H9 (cell line): ENCODE results near the gene CERKL. TPM values are rescaled to one million over a fixed set of nuclear protein-coding genes. Genes with fewer than 3 reads are reported as not detected.

Experiments
- DNase-seq: peaks from one replicate; pipeline ENCODE4 v3.0.0-alpha.2; 2017
- H2AFZ ChIP-seq: one replicate; pipeline ENCODE4 v1.6.1; 2013; ENCODE audit warnings: mild to moderate bottlenecking, low read length, control low read depth, moderate library complexity
- H2AK5ac ChIP-seq: 2 replicates; pipeline ENCODE4 v1.6.1; 2013; ENCODE audit warnings: low read length, control low read depth, mixed read lengths; ENCODE audit not compliant: insufficient read length
- H2BK120ac ChIP-seq: one replicate; pipeline ENCODE4 v1.6.1; 2013; ENCODE audit warnings: low read depth, mild to moderate bottlenecking, low read length, control low read depth, inconsistent platforms; ENCODE audit not compliant: poor library complexity, severe bottlenecking
- H2BK12ac ChIP-seq: 2 replicates; pipeline ENCODE4 v1.6.1; 2013; ENCODE audit warnings: low read length, control low read depth, mixed read lengths, low read depth; ENCODE audit not compliant: insufficient read length
- H2BK15ac ChIP-seq: 2 replicates; pipeline ENCODE4 v1.6.1; 2013; ENCODE audit warnings: low read depth, low read length, control low read depth
- H2BK20ac ChIP-seq: one replicate; pipeline ENCODE4 v1.6.1; 2013; ENCODE audit warnings: low read depth, mild to moderate bottlenecking, low read length, control low read depth, inconsistent platforms; ENCODE audit not compliant: poor library complexity, severe bottlenecking
- H2BK5ac ChIP-seq: 2 replicates; pipeline ENCODE4 v1.6.1; 2013; ENCODE audit warnings: low read length, control low read depth, mixed read lengths; ENCODE audit not compliant: insufficient read length
- H3K14ac ChIP-seq: 2 replicates; pipeline ENCODE4 v1.6.1; 2013; ENCODE audit warnings: low read length, control low read depth; ENCODE audit not compliant: insufficient read depth
- H3K18ac ChIP-seq: 2 replicates; pipeline ENCODE4 v1.6.1; 2013; ENCODE audit warnings: low read depth, mild to moderate bottlenecking, mixed read lengths, low read length, control low read depth; ENCODE audit not compliant: insufficient read length
- H3K23ac ChIP-seq: 2 replicates; pipeline ENCODE4 v1.6.1; 2013; ENCODE audit warnings: low read length, control low read depth, mixed read lengths, low read depth; ENCODE audit not compliant: insufficient read length
- H3K23me2 ChIP-seq: 2 replicates; pipeline ENCODE4 v1.6.1; 2013; ENCODE audit warnings: low read depth, mild to moderate bottlenecking, mixed read lengths, low read length, control low read depth; ENCODE audit not compliant: insufficient read length, poor library complexity, severe bottlenecking
- H3K27ac ChIP-seq: 2 replicates; pipeline ENCODE4 v1.5.1; 2013; ENCODE audit warnings: low read length, control low read depth, mixed read lengths, low read depth; ENCODE audit not compliant: insufficient read length
- H3K27me3 ChIP-seq: 2 replicates; pipeline ENCODE4 v1.6.1; 2013; ENCODE audit warnings: low read length, control low read depth, inconsistent platforms; ENCODE audit not compliant: insufficient read depth
- H3K4ac ChIP-seq: 2 replicates; pipeline ENCODE4 v1.6.1; 2013; ENCODE audit warnings: low read depth, mild to moderate bottlenecking, control low read depth, inconsistent platforms, low read length, moderate library complexity
- H3K4me1 ChIP-seq: 2 replicates; pipeline ENCODE4 v1.6.1; 2013; ENCODE audit warnings: low read length, control low read depth, inconsistent platforms; ENCODE audit not compliant: insufficient read depth
- H3K4me2 ChIP-seq: 2 replicates; pipeline ENCODE4 v1.6.1; 2013; ENCODE audit warnings: low read length, control low read depth, mixed read lengths; ENCODE audit not compliant: insufficient read length, insufficient read depth
- H3K56ac ChIP-seq: 2 replicates; pipeline ENCODE4 v1.6.1; 2013; ENCODE audit warnings: low read depth, mild to moderate bottlenecking, mixed read lengths, low read length, control low read depth; ENCODE audit not compliant: insufficient read length
- H3K79me1 ChIP-seq: 2 replicates; pipeline ENCODE4 v1.6.1; 2013; ENCODE audit warnings: low read depth, mild to moderate bottlenecking, moderate library complexity, low read length, control low read depth, inconsistent platforms; ENCODE audit not compliant: insufficient read depth, poor library complexity, severe bottlenecking
- H3K79me2 ChIP-seq: 2 replicates; pipeline ENCODE4 v1.6.1; 2013; ENCODE audit warnings: low read length, control low read depth, inconsistent platforms; ENCODE audit not compliant: insufficient read depth
- H3K9ac ChIP-seq: 2 replicates; pipeline ENCODE4 v1.6.1; 2013; ENCODE audit warnings: low read length, control low read depth, mixed read lengths; ENCODE audit not compliant: insufficient read length; ENCODE audit errors: extremely low read depth
- H3K9me3 ChIP-seq: one replicate; pipeline ENCODE4 v1.6.1; 2013; ENCODE audit warnings: low read depth, low read length, inconsistent platforms; ENCODE audit not compliant: control insufficient read depth
- H3T11ph ChIP-seq: one replicate; pipeline ENCODE4 v1.6.1; 2013; ENCODE audit warnings: mild to moderate bottlenecking, low read length, control low read depth, inconsistent platforms
- H4K20me1 ChIP-seq: one replicate; pipeline ENCODE4 v1.6.1; 2013; ENCODE audit not compliant: control insufficient read depth, insufficient read length, insufficient read depth
- H4K5ac ChIP-seq: 2 replicates; pipeline ENCODE4 v1.6.1; 2013; ENCODE audit warnings: low read depth, mild to moderate bottlenecking, mixed read lengths, low read length, control low read depth; ENCODE audit not compliant: insufficient read length
- H4K8ac ChIP-seq: replicated peaks from 2 replicates; pipeline ENCODE4 v1.6.1; 2013; ENCODE audit warnings: low read length, control low read depth, mixed read lengths, low read depth; ENCODE audit not compliant: insufficient read length
- H4K91ac ChIP-seq: 2 replicates; pipeline ENCODE4 v1.6.1; 2013; ENCODE audit warnings: low read depth, mild to moderate bottlenecking, moderate library complexity, mixed read lengths, low read length, control low read depth; ENCODE audit not compliant: insufficient read length
- H3K27ac Mint-ChIP-seq, 3 experiments: 2 replicates in 2 of 3; 3 replicates in 1 of 3; pipeline ENCODE4 v1.8.0; 2020 to 2021; ENCODE audit warnings: mixed read lengths in 3 of 3, mild to moderate bottlenecking in 1 of 3, moderate library complexity in 1 of 3
- H3K27me3 Mint-ChIP-seq: 2 replicates; pipeline ENCODE4 v1.8.0; 2021; ENCODE audit warnings: low read depth, mild to moderate bottlenecking, moderate library complexity, mixed read lengths
- H3K36me3 Mint-ChIP-seq, 3 experiments: 2 replicates in 2 of 3; 3 replicates in 1 of 3; pipeline ENCODE4 v1.8.0; 2020 to 2021; ENCODE audit warnings: low read depth in 3 of 3, mixed read lengths in 3 of 3; ENCODE audit not compliant: insufficient read depth in 1 of 3
- H3K4me1 Mint-ChIP-seq, 2 experiments: 2 replicates each; pipeline ENCODE4 v1.8.0; 2020; ENCODE audit warnings: mixed read lengths in 2 of 2
- H3K4me3 Mint-ChIP-seq, 2 experiments: 2 replicates in 1 of 2; 3 replicates in 1 of 2; pipeline ENCODE4 v1.8.0; 2020 to 2021; ENCODE audit warnings: mild to moderate bottlenecking in 2 of 2, mixed read lengths in 2 of 2, moderate library complexity in 1 of 2
- H3K9me3 Mint-ChIP-seq, 2 experiments: 2 replicates in 1 of 2; 3 replicates in 1 of 2; pipeline ENCODE4 v1.8.0; 2020; ENCODE audit warnings: mild to moderate bottlenecking in 2 of 2, mixed read lengths in 2 of 2, moderate library complexity in 1 of 2
- CTCF ChIP-seq: fragments of 200-600 bp; sonication (generic); conservative IDR thresholded peaks from 3 replicates; pipeline ENCODE4 v1.8.0; 2021; ENCODE audit warnings: antibody characterized with exemption, mild to moderate bottlenecking
- WGBS: extraction: QIAGEN DNeasy Blood & Tissue Kit; methylation state at CpG from one replicate; pipeline ENCODE4 v1.1.7; 2013; ENCODE audit warnings: missing lambda C conversion rate, low lambda C conversion rate, mixed read lengths; ENCODE audit not compliant: insufficient read length; ENCODE audit errors: extremely low coverage; 5-methylcytosine and 5-hydroxymethylcytosine counted together
- total RNA-seq: library from RNA; stranded (reverse); gene quantifications from 2 replicates; pipeline ENCODE4 v1.2.1, GENCODE V29; 2021

Gene CERKL
- total RNA-seq, 1 experiment from 2014 or later: not detected

- Histone ChIP-seq H3K9me3 (no peaks in the 10 kb centered on the region), H3K18ac (no peak overlapping the region), H2AK5ac (no peak overlapping the region), H2BK5ac (no peak overlapping the region), H2BK120ac (no peak overlapping the region), H2BK15ac (no peak overlapping the region), H4K8ac (no peak overlapping the region), H3T11ph (no peak overlapping the region), H3K4ac (no peak overlapping the region), H4K20me1 (no peaks in the 10 kb centered on the region), H3K23me2 (no peaks in the 10 kb centered on the region), H3K4me2 (no peak overlapping the region), H4K91ac (no peak overlapping the region), H3K4me1 (no peaks in the 10 kb centered on the region), H4K5ac (no peak overlapping the region), H2BK12ac (no peak overlapping the region), H3K9ac (no peak overlapping the region), H3K79me1 (no peaks in the 10 kb centered on the region), H2AFZ (no peak overlapping the region), H3K79me2 (no peaks in the 10 kb centered on the region), H3K27me3 (no peaks in the 10 kb centered on the region), H2BK20ac (no peak overlapping the region), H3K14ac (no peak overlapping the region), H3K27ac (no peak overlapping the region), H3K56ac (no peak overlapping the region), H3K23ac (no peak overlapping the region)
- Mint-ChIP-seq H3K4me1 (peaks cover 0 to 6% of the 10 kb centered on the region in 2 experiments; a peak in 1 of 4 replicates), H3K36me3 (no peaks in the 10 kb centered on the region), H3K27ac (no peak overlapping the region), H3K9me3 (no peaks in the 10 kb centered on the region), H3K4me3 (no peak overlapping the region), H3K27me3 (no peaks in the 10 kb centered on the region; the same call in 1 of the 2 replicates)
- no peak for DNase-seq
- no CpG with 5 or more reads among the region's 7 CpGs for WGBS
- no peak for TF ChIP-seq CTCF
Observed at GRCh38 chr2:181614874-181615638, 41.8 kb downstream of the CERKL start.
